Stomach (tissue), 9 donors: Measurements from ENCODE around the gene OGA. TPM values are rescaled to one million over a fixed set of nuclear protein-coding genes. Genes with fewer than 3 reads are reported as not detected.
A peak's percentile ranks its signal among the peaks of the same experiment; 100 is the strongest.

ENCODE experiments used
- DNase-seq, 2 donors: peaks; one replicate each; pipeline versions ENCODE4 v3.0.0 to v3.0.0-alpha.2; 2013 to 2019
- H3K27ac ChIP-seq, 5 donors: fragments of 200-600 bp in 4 of 5; sonication (generic) in 4 of 5; one replicate each; pipeline ENCODE4 v1.5.1; 2013 to 2019; ENCODE audit warnings: mild to moderate bottlenecking in 1 of 5, moderate library complexity in 1 of 5
- H3K27me3 ChIP-seq, 3 donors: fragments of 200-600 bp; sonication (generic); one replicate each; pipeline ENCODE4 v1.5.1; 2017 to 2019; ENCODE audit warnings: mixed run types in 1 of 3
- H3K36me3 ChIP-seq, 4 donors: fragments of 200-600 bp; sonication (generic); 1 replicate in 3 of 4; 2 replicates in 1 of 4; pipeline ENCODE4 v1.5.1; 2016 to 2019
- H3K4me1 ChIP-seq, 4 donors: fragments of 200-600 bp; sonication (generic); one replicate each; pipeline ENCODE4 v1.5.1; 2016 to 2019
- H3K4me3 ChIP-seq, 4 donors: fragments of 200-600 bp; sonication (generic) in 3 of 4; one replicate each; pipeline ENCODE4 v1.5.1; 2016 to 2019; ENCODE audit warnings: mild to moderate bottlenecking in 1 of 4
- H3K9me3 ChIP-seq, 4 donors: fragments of 200-600 bp; sonication (generic); one replicate each; pipeline ENCODE4 v1.5.1; 2016 to 2019
- EP300 ChIP-seq: sonication (generic); formaldehyde crosslinking; IDR thresholded peaks from one replicate; pipeline ENCODE4 v1.6.1; 2017; ENCODE audit warnings: antibody characterized with exemption
- POLR2A ChIP-seq, 4 donors: fragments of 450-650 bp; IDR thresholded peaks; one replicate each; pipeline ENCODE4 v1.6.1; 2016; ENCODE audit warnings: antibody characterized with exemption in 4 of 4, control low read depth in 2 of 4, mild to moderate bottlenecking in 1 of 4, moderate library complexity in 1 of 4
- POLR2AphosphoS5 ChIP-seq, 3 donors: sonication (generic); formaldehyde crosslinking; IDR thresholded peaks; one replicate each; pipeline ENCODE4 v1.6.1; 2016; ENCODE audit warnings: antibody characterized with exemption in 3 of 3
- WGBS, 5 donors: extraction: QIAGEN DNeasy Blood & Tissue Kit in 3 of 5; methylation state at CpG; one replicate each; pipeline versions ENCODE4 v1.1.5 to v1.1.7; 2013 to 2018; 5-methylcytosine and 5-hydroxymethylcytosine counted together
- intact Hi-C: fragments of 100-400 bp; cut with DNase I; formaldehyde crosslinking; loops from one replicate; pipeline ENCODE4 v1.15.1; 2023; ENCODE audit warnings: low total_unique reads
- polyA plus RNA-seq, 3 donors: library from polyadenylated mRNA; stranded (reverse); fragments of 200-250 nt; gene quantifications; one replicate each; pipeline ENCODE4 v1.2.3, GENCODE V29; 2013
- total RNA-seq, 5 donors: library from RNA; depleted of rRNA; stranded (reverse); fragments of >200 nt; gene quantifications; one replicate each; pipeline versions ENCODE4 v1.1.0 to v1.2.3, GENCODE V29; 2014 to 2016
- TF ChIP-seq, protein P1 (sequence below), 7 experiments: fragments of 450-650 bp in 4 of 7; fragments of 200-600 bp in 3 of 7; sonication (generic) in 3 of 7; IDR thresholded peaks; one replicate each; pipeline ENCODE4 v1.5.1; 2016 to 2019; ENCODE audit warnings: antibody characterized with exemption in 7 of 7, control low read depth in 2 of 7, mild to moderate bottlenecking in 1 of 7
- donor health status: healthy with polysubstance abuse.
- donor health status: Bipolar disorder and iron deficiency.
- donor health status: healthy.

OGA gene
- total and polyA plus RNA-seq, 8 donors = 18.9 to 312 (median 131) TPM

DNA sequence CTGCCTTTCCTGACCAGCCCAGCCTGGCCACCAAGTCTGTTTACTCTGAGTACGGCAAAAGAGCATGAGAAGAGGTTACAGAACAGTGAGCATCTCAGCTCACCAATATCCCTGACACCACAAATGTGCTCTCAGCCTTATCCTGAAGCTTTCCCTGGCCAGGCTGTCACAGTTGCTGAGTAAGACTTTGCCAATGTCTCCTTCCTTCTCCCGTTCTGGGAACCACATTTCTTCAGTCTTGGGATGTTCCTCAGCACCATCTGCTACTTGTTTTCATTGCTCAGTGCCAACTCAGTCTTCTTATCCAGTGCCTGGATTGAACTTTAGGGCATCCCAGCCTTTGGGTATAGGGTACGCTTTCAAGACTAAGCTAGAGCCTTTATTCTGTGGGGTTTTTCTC, 32.5 kb upstream of the OGA start:
- TF ChIP-seq, protein P1, sequence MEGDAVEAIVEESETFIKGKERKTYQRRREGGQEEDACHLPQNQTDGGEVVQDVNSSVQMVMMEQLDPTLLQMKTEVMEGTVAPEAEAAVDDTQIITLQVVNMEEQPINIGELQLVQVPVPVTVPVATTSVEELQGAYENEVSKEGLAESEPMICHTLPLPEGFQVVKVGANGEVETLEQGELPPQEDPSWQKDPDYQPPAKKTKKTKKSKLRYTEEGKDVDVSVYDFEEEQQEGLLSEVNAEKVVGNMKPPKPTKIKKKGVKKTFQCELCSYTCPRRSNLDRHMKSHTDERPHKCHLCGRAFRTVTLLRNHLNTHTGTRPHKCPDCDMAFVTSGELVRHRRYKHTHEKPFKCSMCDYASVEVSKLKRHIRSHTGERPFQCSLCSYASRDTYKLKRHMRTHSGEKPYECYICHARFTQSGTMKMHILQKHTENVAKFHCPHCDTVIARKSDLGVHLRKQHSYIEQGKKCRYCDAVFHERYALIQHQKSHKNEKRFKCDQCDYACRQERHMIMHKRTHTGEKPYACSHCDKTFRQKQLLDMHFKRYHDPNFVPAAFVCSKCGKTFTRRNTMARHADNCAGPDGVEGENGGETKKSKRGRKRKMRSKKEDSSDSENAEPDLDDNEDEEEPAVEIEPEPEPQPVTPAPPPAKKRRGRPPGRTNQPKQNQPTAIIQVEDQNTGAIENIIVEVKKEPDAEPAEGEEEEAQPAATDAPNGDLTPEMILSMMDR (IDR thresholded peaks at IDR 0.05) = no peak
- TF ChIP-seq POLR2AphosphoS5 (IDR thresholded peaks at IDR 0.05) (no peak), POLR2A (IDR thresholded peaks at IDR 0.05) (no peak), EP300 (no peak)
- Histone ChIP-seq H3K4me3 (no peak overlapping the region), H3K27me3 (no peaks in the 10 kb centered on the region), H3K27ac (no peak overlapping the region), H3K36me3 (peaks cover 15 to 59% (median 45%) of the 10 kb centered on the region in 4 donors), H3K4me1 (peaks cover 0 to 13% (median 0%) of the 10 kb centered on the region in 4 donors), H3K9me3 (no peaks in the 10 kb centered on the region)
- DNase-seq = no peak
- WGBS, 5 donors = 88 to 95% (median 93%) methylated on average over 3 of the region's 3 CpGs
- intact Hi-C loops = no loop called here

DNA sequence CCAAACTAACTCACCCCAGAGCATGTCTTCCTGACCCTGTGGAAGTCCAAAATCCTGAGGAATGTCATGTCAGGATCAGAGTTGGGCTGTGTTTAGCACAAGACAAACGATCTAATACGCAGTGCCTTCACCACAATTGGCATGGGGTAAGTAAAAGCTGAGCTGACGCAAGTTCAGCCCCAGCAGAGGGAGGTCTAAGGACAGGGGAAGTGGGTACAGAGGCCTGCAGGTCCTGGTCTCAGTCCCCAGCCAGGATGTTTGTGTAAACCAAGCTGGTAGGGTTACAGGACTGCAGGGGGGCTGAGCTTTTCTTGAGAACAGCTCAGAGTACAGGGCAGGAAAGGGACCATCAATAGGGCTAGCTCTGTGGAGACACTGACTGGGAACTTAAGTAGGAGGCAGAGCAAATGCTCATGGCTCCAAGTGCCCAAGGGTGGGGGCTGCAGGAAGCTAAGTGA, 30.7 kb upstream of the OGA start:
- Histone ChIP-seq H3K36me3 (peaks cover 18 to 72% (median 54%) of the 10 kb centered on the region in 4 donors), H3K27me3 (no peaks in the 10 kb centered on the region), H3K9me3 (no peaks in the 10 kb centered on the region), H3K27ac (no peak overlapping the region), H3K4me3 (no peak overlapping the region), H3K4me1 (peaks cover 0 to 20% (median 3%) of the 10 kb centered on the region in 4 donors)
- intact Hi-C loops = no loop called here
- WGBS, 5 donors = 61 to 83% (median 69%) methylated on average over 3 of the region's 3 CpGs
- DNase-seq = peak in 1 of 2 donors; percentile 14
- TF ChIP-seq, protein P1 (IDR thresholded peaks at IDR 0.05) = no peak
- TF ChIP-seq EP300 (no peak), POLR2AphosphoS5 (IDR thresholded peaks at IDR 0.05) (no peak), POLR2A (IDR thresholded peaks at IDR 0.05) (no peak)

DNA sequence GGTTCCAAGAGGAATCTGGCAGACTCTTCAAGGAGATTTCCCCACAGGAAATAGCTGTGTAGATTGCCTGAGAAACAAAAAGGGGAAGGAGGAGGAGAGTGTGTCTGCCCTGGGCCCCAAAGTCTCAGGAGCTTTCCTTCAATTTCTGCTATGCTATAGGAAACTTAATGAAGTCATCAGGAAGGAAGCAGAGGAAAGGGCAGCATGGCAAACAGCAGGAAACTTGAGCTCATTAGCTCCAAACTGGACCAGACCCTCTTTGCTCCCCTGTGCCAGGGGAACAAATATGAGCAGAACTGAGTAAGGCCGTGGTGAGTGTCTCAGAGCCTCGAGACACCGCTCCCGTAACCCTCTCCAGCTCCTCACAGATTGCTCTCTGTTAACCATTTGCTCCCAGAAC, 30.2 kb upstream of the OGA start:
- peaks cover 18 to 72% (median 54%) of the 10 kb centered on the region in 4 donors for H3K36me3 ChIP-seq
- WGBS, 5 donors = 60 to 93% (median 78%) methylated on average over 4 of the region's 4 CpGs

DNA sequence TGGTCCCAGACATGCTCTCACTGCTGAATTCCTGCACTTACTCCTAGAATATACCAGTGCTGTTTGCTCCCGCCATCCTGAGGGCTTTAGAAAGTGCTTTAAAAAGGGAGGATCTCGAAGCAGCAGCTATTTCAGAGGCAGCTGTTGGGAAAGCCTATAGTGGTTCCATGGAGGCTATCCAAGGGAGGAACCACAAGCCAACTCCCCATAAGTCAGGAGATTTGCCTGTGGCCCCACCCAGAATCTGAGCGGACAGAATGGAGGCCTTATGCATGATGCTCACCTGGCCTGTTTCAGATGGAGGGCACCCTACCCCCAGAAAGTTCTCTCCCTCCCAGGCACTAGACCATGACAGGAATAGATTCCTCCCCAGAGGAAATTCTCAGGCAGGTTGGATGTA, 27.6 kb upstream of the OGA start:
- no peaks in the 10 kb centered on the region for H3K27me3 ChIP-seq
- H3K27ac ChIP-seq = no peak overlapping the region
- H3K36me3 ChIP-seq = peaks cover 18 to 58% (median 48%) of the 10 kb centered on the region in 4 donors
- H3K4me1 ChIP-seq = peaks cover 10 to 37% (median 16%) of the 10 kb centered on the region in 4 donors
- 91 to 95% (median 92%) methylated on average over 3 of the region's 3 CpGs for WGBS, 5 donors
- H3K9me3 ChIP-seq = no peaks in the 10 kb centered on the region
- intact Hi-C loops = no loop called here
- TF ChIP-seq POLR2AphosphoS5 (IDR thresholded peaks at IDR 0.05) = no peak
- no peak for TF ChIP-seq POLR2A (IDR thresholded peaks at IDR 0.05)
- DNase-seq = peak in 1 of 2 donors; percentile 3
- no peak overlapping the region for H3K4me3 ChIP-seq

More for the DNA sequence above, 30.2 kb upstream of the OGA start:
- Histone ChIP-seq H3K4me1 (peaks cover 0 to 25% (median 8%) of the 10 kb centered on the region in 4 donors), H3K27ac (no peak overlapping the region), H3K4me3 (no peak overlapping the region), H3K27me3 (no peaks in the 10 kb centered on the region), H3K9me3 (no peaks in the 10 kb centered on the region)
- DNase-seq = peak in 1 of 2 donors; percentile 18
- intact Hi-C loops = no loop called here
- TF ChIP-seq POLR2AphosphoS5 (IDR thresholded peaks at IDR 0.05) (no peak), POLR2A (IDR thresholded peaks at IDR 0.05) (no peak), EP300 (no peak)
- TF ChIP-seq, protein P1 (IDR thresholded peaks at IDR 0.05) = no peak
